ENCODE data around the gene FNDC8. TPM values are rescaled to one million over a fixed set of nuclear protein-coding genes. Genes with fewer than 3 reads are reported as not detected.

Gene FNDC8
- total RNA-seq, 1 experiment from 2014 or later = not detected

GRCh38 chr17:35141681-35142466, 20.5 kb downstream of the FNDC8 start, which contains the start of gene NLE1 (continued):
- TF ChIP-seq ZNF512 (CRISPR knock-in tag; IDR thresholded peaks at IDR 0.05; ENCODE audit: borderline replicate concordance) (no peak), NFATC4 (CRISPR knock-in tag; IDR thresholded peaks at IDR 0.05) (no peak), STAT6 (CRISPR knock-in tag; conservative IDR thresholded peaks at IDR 0.05; ENCODE audit: low read depth) (no peak), PRRX2 (CRISPR knock-in tag; IDR thresholded peaks at IDR 0.05) (no peak), FOXJ3 (CRISPR knock-in tag; IDR thresholded peaks at IDR 0.05; ENCODE audit: borderline replicate concordance) (no peak), ATF1 (CRISPR knock-in tag; IDR thresholded peaks at IDR 0.05) (peak; percentile 79; the same call in 1 of the 2 replicates), CTCF (IDR thresholded peaks at IDR 0.05) (peak; percentile 71), FOXP1 (CRISPR knock-in tag; IDR thresholded peaks at IDR 0.05; ENCODE audit: borderline replicate concordance) (peak; percentile 89; the same call in 1 of the 2 replicates), IRF1 (CRISPR knock-in tag; IDR thresholded peaks at IDR 0.05) (no peak), HMGA2 (CRISPR knock-in tag; IDR thresholded peaks at IDR 0.05) (no peak), TEAD4 (CRISPR knock-in tag; IDR thresholded peaks at IDR 0.05) (peak; percentile 20; the same call in 1 of the 2 replicates), E2F1 (CRISPR knock-in tag; IDR thresholded peaks at IDR 0.05) (0 out of 2 replicates have a peak, but pooled peaks have one; percentile 72), OVOL2 (CRISPR knock-in tag; IDR thresholded peaks at IDR 0.05; ENCODE audit: borderline replicate concordance) (no peak), TP53 (CRISPR knock-in tag; IDR thresholded peaks at IDR 0.05) (peak; percentile 77; the same call in 1 of the 2 replicates), ATF3 (CRISPR knock-in tag; conservative IDR thresholded peaks at IDR 0.05) (no peak), JAZF1 (CRISPR knock-in tag; IDR thresholded peaks at IDR 0.05) (no peak), CREB1 (CRISPR knock-in tag; IDR thresholded peaks at IDR 0.05) (0 out of 2 replicates have a peak, but pooled peaks have one; percentile 50), RORB (CRISPR knock-in tag; IDR thresholded peaks at IDR 0.05) (no peak), CREM (CRISPR knock-in tag; IDR thresholded peaks at IDR 0.05) (peak; percentile 68; the same call in 1 of the 2 replicates), ZNF671 (CRISPR knock-in tag; IDR thresholded peaks at IDR 0.05) (no peak)
- TF ChIP-seq, protein P1, sequence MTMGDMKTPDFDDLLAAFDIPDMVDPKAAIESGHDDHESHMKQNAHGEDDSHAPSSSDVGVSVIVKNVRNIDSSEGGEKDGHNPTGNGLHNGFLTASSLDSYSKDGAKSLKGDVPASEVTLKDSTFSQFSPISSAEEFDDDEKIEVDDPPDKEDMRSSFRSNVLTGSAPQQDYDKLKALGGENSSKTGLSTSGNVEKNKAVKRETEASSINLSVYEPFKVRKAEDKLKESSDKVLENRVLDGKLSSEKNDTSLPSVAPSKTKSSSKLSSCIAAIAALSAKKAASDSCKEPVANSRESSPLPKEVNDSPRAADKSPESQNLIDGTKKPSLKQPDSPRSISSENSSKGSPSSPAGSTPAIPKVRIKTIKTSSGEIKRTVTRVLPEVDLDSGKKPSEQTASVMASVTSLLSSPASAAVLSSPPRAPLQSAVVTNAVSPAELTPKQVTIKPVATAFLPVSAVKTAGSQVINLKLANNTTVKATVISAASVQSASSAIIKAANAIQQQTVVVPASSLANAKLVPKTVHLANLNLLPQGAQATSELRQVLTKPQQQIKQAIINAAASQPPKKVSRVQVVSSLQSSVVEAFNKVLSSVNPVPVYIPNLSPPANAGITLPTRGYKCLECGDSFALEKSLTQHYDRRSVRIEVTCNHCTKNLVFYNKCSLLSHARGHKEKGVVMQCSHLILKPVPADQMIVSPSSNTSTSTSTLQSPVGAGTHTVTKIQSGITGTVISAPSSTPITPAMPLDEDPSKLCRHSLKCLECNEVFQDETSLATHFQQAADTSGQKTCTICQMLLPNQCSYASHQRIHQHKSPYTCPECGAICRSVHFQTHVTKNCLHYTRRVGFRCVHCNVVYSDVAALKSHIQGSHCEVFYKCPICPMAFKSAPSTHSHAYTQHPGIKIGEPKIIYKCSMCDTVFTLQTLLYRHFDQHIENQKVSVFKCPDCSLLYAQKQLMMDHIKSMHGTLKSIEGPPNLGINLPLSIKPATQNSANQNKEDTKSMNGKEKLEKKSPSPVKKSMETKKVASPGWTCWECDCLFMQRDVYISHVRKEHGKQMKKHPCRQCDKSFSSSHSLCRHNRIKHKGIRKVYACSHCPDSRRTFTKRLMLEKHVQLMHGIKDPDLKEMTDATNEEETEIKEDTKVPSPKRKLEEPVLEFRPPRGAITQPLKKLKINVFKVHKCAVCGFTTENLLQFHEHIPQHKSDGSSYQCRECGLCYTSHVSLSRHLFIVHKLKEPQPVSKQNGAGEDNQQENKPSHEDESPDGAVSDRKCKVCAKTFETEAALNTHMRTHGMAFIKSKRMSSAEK (CRISPR knock-in tag; IDR thresholded peaks at IDR 0.05; ENCODE audit: borderline replicate concordance) = no peak
- TF ChIP-seq, protein P2, sequence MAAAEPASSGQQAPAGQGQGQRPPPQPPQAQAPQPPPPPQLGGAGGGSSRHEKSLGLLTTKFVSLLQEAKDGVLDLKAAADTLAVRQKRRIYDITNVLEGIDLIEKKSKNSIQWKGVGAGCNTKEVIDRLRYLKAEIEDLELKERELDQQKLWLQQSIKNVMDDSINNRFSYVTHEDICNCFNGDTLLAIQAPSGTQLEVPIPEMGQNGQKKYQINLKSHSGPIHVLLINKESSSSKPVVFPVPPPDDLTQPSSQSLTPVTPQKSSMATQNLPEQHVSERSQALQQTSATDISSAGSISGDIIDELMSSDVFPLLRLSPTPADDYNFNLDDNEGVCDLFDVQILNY (CRISPR knock-in tag; IDR thresholded peaks at IDR 0.05) = peak; percentile 87
- TF ChIP-seq, protein P3, sequence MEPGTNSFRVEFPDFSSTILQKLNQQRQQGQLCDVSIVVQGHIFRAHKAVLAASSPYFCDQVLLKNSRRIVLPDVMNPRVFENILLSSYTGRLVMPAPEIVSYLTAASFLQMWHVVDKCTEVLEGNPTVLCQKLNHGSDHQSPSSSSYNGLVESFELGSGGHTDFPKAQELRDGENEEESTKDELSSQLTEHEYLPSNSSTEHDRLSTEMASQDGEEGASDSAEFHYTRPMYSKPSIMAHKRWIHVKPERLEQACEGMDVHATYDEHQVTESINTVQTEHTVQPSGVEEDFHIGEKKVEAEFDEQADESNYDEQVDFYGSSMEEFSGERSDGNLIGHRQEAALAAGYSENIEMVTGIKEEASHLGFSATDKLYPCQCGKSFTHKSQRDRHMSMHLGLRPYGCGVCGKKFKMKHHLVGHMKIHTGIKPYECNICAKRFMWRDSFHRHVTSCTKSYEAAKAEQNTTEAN (CRISPR knock-in tag; IDR thresholded peaks at IDR 0.05) = peak; percentile 87; the same call in 1 of the 2 replicates
